IMR-90 (cell line): Measurements from ENCODE around the gene MKKS. TPM values are rescaled to one million over a fixed set of nuclear protein-coding genes. Genes with fewer than 3 reads are reported as not detected.

ENCODE experiments used
- ATAC-seq: fragments of 200-7000 bp; cut with Tn5 transposase; 2 replicates; pipeline ENCODE4 v1.9.1; 2020; ENCODE audit warnings: low read depth, mild to moderate bottlenecking, moderate library complexity
- BruUV-seq: library from RNA; stranded (reverse); fragments of 400-500 nt; replicated peaks from 2 replicates; lab custom pipeline; 2021; lab: Mats Ljungman, UMichigan
- CTCF ChIA-PET: fragments of 300-600 bp; formaldehyde crosslinking; extraction: SDS; loops from one replicate; lab custom pipeline; 2021; ENCODE audit warnings: antibody characterized with exemption; lab: Yijun Ruan, JAX
- POLR2A ChIA-PET: fragments of 300-600 bp; sonication (Branson Sonifier 250); formaldehyde crosslinking; loops from one replicate; lab custom pipeline; 2022; ENCODE audit warnings: antibody characterized with exemption; ENCODE audit not compliant: unreplicated experiment; lab: Charles Lee
- DNase-seq: peaks from one replicate; pipeline ENCODE4 v3.0.0; 2013
- H2AFZ ChIP-seq: replicated peaks from 2 replicates; pipeline ENCODE3; 2013; ENCODE audit warnings: low read length, mild to moderate bottlenecking; ENCODE audit not compliant: poor library complexity
- H2AK5ac ChIP-seq: 2 replicates; pipeline ENCODE4 v1.6.1; 2013; ENCODE audit warnings: low read depth, low read length, inconsistent platforms
- H2AK9ac ChIP-seq: replicated peaks from 2 replicates; pipeline ENCODE3; 2013; ENCODE audit warnings: mild to moderate bottlenecking, low read depth, low read length, moderate library complexity; ENCODE audit not compliant: poor library complexity
- H2BK120ac ChIP-seq: 2 replicates; pipeline ENCODE4 v1.6.1; 2013; ENCODE audit warnings: low read depth, low read length, inconsistent platforms
- H2BK15ac ChIP-seq: 3 replicates; pipeline ENCODE4 v1.6.1; 2013; ENCODE audit warnings: low read depth, low read length, inconsistent platforms
- H2BK20ac ChIP-seq: 2 replicates; pipeline ENCODE4 v1.6.1; 2013; ENCODE audit warnings: low read depth, mild to moderate bottlenecking, inconsistent platforms, low read length, moderate library complexity
- H2BK5ac ChIP-seq: 2 replicates; pipeline ENCODE4 v1.6.1; 2013; ENCODE audit warnings: mild to moderate bottlenecking, low read depth, low read length, inconsistent platforms; ENCODE audit not compliant: poor library complexity, severe bottlenecking
- H3K14ac ChIP-seq: replicated peaks from 2 replicates; pipeline ENCODE4 v1.6.1; 2013; ENCODE audit warnings: low read depth, low read length, inconsistent platforms
- H3K18ac ChIP-seq: 2 replicates; pipeline ENCODE4 v1.6.1; 2013; ENCODE audit warnings: low read depth, low read length, control low read depth
- H3K23ac ChIP-seq: 2 replicates; pipeline ENCODE4 v1.6.1; 2013; ENCODE audit warnings: low read depth, low read length, inconsistent platforms
- H3K27ac ChIP-seq: 2 replicates; pipeline ENCODE4 v1.5.1; 2013; ENCODE audit warnings: mild to moderate bottlenecking, control low read depth, low read length; ENCODE audit not compliant: insufficient read depth
- H3K27me3 ChIP-seq: 2 replicates; pipeline ENCODE4 v1.6.1; 2013; ENCODE audit warnings: low read length; ENCODE audit not compliant: control insufficient read depth, insufficient read depth
- H3K36me3 ChIP-seq: 2 replicates; pipeline ENCODE4 v1.6.1; 2013; ENCODE audit warnings: low read length, mixed read lengths; ENCODE audit not compliant: control insufficient read depth, insufficient read depth
- H3K4ac ChIP-seq: 2 replicates; pipeline ENCODE4 v1.6.1; 2013; ENCODE audit warnings: low read depth, low read length, inconsistent platforms
- H3K4me1 ChIP-seq: 2 replicates; pipeline ENCODE4 v1.6.1; 2013; ENCODE audit warnings: low read length, mixed read lengths; ENCODE audit not compliant: control insufficient read depth, insufficient read depth
- H3K4me2 ChIP-seq: 2 replicates; pipeline ENCODE4 v1.6.1; 2013; ENCODE audit warnings: low read depth, mild to moderate bottlenecking, control low read depth, low read length, moderate library complexity
- H3K4me3 ChIP-seq: 2 replicates; pipeline ENCODE4 v1.5.1; 2013; ENCODE audit warnings: low read depth, mild to moderate bottlenecking, control low read depth, low read length, moderate library complexity; ENCODE audit not compliant: insufficient read depth
- H3K56ac ChIP-seq: 2 replicates; pipeline ENCODE4 v1.6.1; 2013; ENCODE audit warnings: low read length, inconsistent platforms; ENCODE audit not compliant: insufficient read depth; ENCODE audit errors: extremely low read depth
- H3K79me1 ChIP-seq, 2 experiments: 2 replicates each; pipeline ENCODE4 v1.6.1; 2013; ENCODE audit warnings: low read length in 2 of 2, inconsistent platforms in 1 of 2, low read depth in 1 of 2
- H3K9ac ChIP-seq: 2 replicates; pipeline ENCODE4 v1.6.1; 2013; ENCODE audit warnings: low read depth, low read length, control low read depth
- H3K9me1 ChIP-seq: 2 replicates; pipeline ENCODE4 v1.6.1; 2013; ENCODE audit warnings: low read length, inconsistent platforms; ENCODE audit not compliant: insufficient read depth
- H3K9me3 ChIP-seq: 2 replicates; pipeline ENCODE4 v1.6.1; 2013; ENCODE audit warnings: low read length; ENCODE audit not compliant: control insufficient read depth, insufficient read depth
- H4K20me1 ChIP-seq: 2 replicates; pipeline ENCODE4 v1.6.1; 2013; ENCODE audit warnings: low read length, inconsistent platforms; ENCODE audit not compliant: insufficient read depth
- H4K5ac ChIP-seq: 2 replicates; pipeline ENCODE4 v1.6.1; 2013; ENCODE audit warnings: mild to moderate bottlenecking, low read depth, low read length, control low read depth
- H4K8ac ChIP-seq, 2 experiments: 2 replicates each; pipeline ENCODE4 v1.6.1; 2013; ENCODE audit warnings: low read depth in 2 of 2, low read length in 2 of 2, control low read depth in 1 of 2, inconsistent platforms in 1 of 2
- H4K91ac ChIP-seq: 2 replicates; pipeline ENCODE4 v1.6.1; 2013; ENCODE audit warnings: low read depth, low read length, inconsistent platforms; ENCODE audit not compliant: insufficient read depth
- BHLHE40 ChIP-seq: fragments of 150-350 bp; IDR thresholded peaks from 2 replicates; pipeline ENCODE4 v1.6.1; 2016; ENCODE audit warnings: mild to moderate bottlenecking, low read depth, low read length
- CEBPB ChIP-seq: IDR thresholded peaks from 2 replicates; pipeline ENCODE4 v1.6.1; 2012; ENCODE audit warnings: low read depth, low read length, improper control_type of control experiment
- CHD1 ChIP-seq: IDR thresholded peaks from 2 replicates; pipeline ENCODE4 v1.6.1; 2012; ENCODE audit warnings: low read depth, low read length, improper control_type of control experiment
- FOS ChIP-seq: fragments of 150-350 bp; IDR thresholded peaks from 2 replicates; pipeline ENCODE4 v1.6.1; 2016; ENCODE audit warnings: low read depth, low read length
- MAFK ChIP-seq: IDR thresholded peaks from 2 replicates; pipeline ENCODE4 v1.6.1; 2012; ENCODE audit warnings: low read depth, low read length, improper control_type of control experiment
- MAZ ChIP-seq: IDR thresholded peaks from 2 replicates; pipeline ENCODE4 v1.6.1; 2012; ENCODE audit warnings: low read depth, mild to moderate bottlenecking, low read length, improper control_type of control experiment, moderate library complexity, borderline replicate concordance
- MXI1 ChIP-seq: IDR thresholded peaks from 2 replicates; pipeline ENCODE4 v1.6.1; 2012; ENCODE audit warnings: low read depth, mild to moderate bottlenecking, low read length, moderate library complexity, borderline replicate concordance
- NFE2L2 ChIP-seq: fragments of 150-350 bp; IDR thresholded peaks from 2 replicates; pipeline ENCODE4 v1.6.1; 2016; ENCODE audit warnings: low read depth, mild to moderate bottlenecking, low read length
- POLR2A ChIP-seq: IDR thresholded peaks from 2 replicates; pipeline ENCODE4 v1.6.1; 2012; ENCODE audit warnings: mild to moderate bottlenecking, low read depth, low read length
- RAD21 ChIP-seq: IDR thresholded peaks from 2 replicates; pipeline ENCODE4 v1.6.1; 2012; ENCODE audit warnings: low read length, improper control_type of control experiment
- RFX5 ChIP-seq: IDR thresholded peaks from 2 replicates; pipeline ENCODE4 v1.8.0; 2012; ENCODE audit warnings: low read depth, mild to moderate bottlenecking, low read length, moderate library complexity
- SMC3 ChIP-seq: fragments of 150-350 bp; IDR thresholded peaks from 2 replicates; pipeline ENCODE4 v1.6.1; 2016; ENCODE audit warnings: low read depth, mild to moderate bottlenecking, antibody characterized with exemption, low read length, moderate library complexity
- WGBS, 2 experiments: methylation state at CpG; one replicate each; pipeline versions ENCODE4 v1.1.5 to v1.1.7; 2013; ENCODE audit warnings: missing lambda C conversion rate in 2 of 2; ENCODE audit not compliant: insufficient read length in 1 of 2; ENCODE audit errors: extremely low coverage in 2 of 2; 5-methylcytosine and 5-hydroxymethylcytosine counted together
- dilution Hi-C: fragments of 300-500 bp; cut with HindIII; formaldehyde crosslinking; loops from one replicate; pipeline ENCODE4 v1.14.3; 2018; ENCODE audit warnings: low sequenced_read_pairs; ENCODE audit not compliant: unreplicated experiment
- in situ Hi-C: fragments of 300-500 bp; cut with MboI; formaldehyde crosslinking; loops from 3 replicates; pipeline ENCODE4 v1.14.3; 2019; ENCODE audit warnings: low sequenced_read_pairs, inconsistent platforms, mixed read lengths
- intact Hi-C: fragments of 100-400 bp; cut with micrococcal nuclease; formaldehyde crosslinking; loops from 2 replicates; pipeline ENCODE4 v1.10.0; 2022
- polyA plus RNA-seq, 3 experiments: library from polyadenylated mRNA; depleted of rRNA; stranded (reverse); fragments of >200 nt; gene quantifications; 2 replicates each; pipeline ENCODE4 v1.2.3, GENCODE V29; 2012; ENCODE audit warnings: low replicate concordance in 1 of 3
- total RNA-seq: library from RNA; depleted of rRNA; stranded (reverse); fragments of >200 nt; gene quantifications from 2 replicates; pipeline ENCODE4 v1.2.3, GENCODE V29; 2012
- TF ChIP-seq, protein P1 (sequence below): conservative IDR thresholded peaks from 2 replicates; pipeline ENCODE4 v1.5.1; 2012; ENCODE audit warnings: mild to moderate bottlenecking, low read depth, low read length, improper control_type of control experiment
- TF ChIP-seq, protein P2 (sequence below): fragments of 150-350 bp; IDR thresholded peaks from 2 replicates; pipeline ENCODE4 v1.6.1; 2017; ENCODE audit warnings: mild to moderate bottlenecking, antibody characterized with exemption, low read length, low read depth
- TF ChIP-seq, protein P3 (sequence below): fragments of 150-350 bp; IDR thresholded peaks from 2 replicates; pipeline ENCODE4 v1.6.1; 2016; ENCODE audit warnings: low read depth, mild to moderate bottlenecking, low read length, moderate library complexity, borderline replicate concordance

The MKKS gene
- total and polyA plus RNA-seq, 2 of the 4 experiments (the other 2 are of a cell fraction), result 6.9 to 7.5 TPM

DNA sequence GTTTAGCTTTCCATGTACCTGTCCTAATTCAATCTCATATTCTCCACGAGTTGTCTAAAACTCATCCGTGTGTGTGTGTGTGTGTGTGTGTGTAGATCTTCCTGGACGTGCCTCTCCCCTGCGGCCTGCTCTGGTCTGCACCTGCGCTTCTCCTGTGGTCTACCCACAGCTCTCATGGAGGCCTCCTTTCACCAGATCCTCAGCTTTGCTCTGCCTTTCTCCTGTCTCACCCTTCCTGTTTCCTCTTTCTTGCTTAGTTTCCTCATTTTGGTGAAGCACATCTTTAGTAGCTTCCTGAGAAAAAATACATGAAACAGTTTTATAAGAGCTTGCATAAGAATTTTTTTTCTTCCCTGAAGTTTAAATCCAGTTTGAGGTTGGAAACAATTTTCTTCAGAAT lies 19.2 kb upstream of the MKKS start:
- no peak overlapping the region for H2AFZ ChIP-seq
- no peak overlapping the region for H3K56ac ChIP-seq
- H4K8ac ChIP-seq, result no peak overlapping the region
- dilution Hi-C loops, result no loop called here
- H2AK5ac ChIP-seq, result no peak overlapping the region; the same call in 1 of the 2 replicates
- ATAC-seq (no peak), DNase-seq (no peak)
- no peak overlapping the region for H3K14ac ChIP-seq
- H2AK9ac ChIP-seq, result no peak overlapping the region
- intact Hi-C loops, result no loop called here
- H3K4me1 ChIP-seq, result no peaks in the 10 kb centered on the region
- H3K4ac ChIP-seq, result no peak overlapping the region
- no peak overlapping the region for H2BK15ac ChIP-seq
- no peaks in the 10 kb centered on the region for H3K27me3 ChIP-seq
- no peak overlapping the region for H3K18ac ChIP-seq
- peaks cover 5 to 19% of the 10 kb centered on the region in 2 experiments; a peak in 1 of 4 replicates for H3K79me1 ChIP-seq
- H3K9ac ChIP-seq, result no peak overlapping the region
- no peaks in the 10 kb centered on the region for H4K20me1 ChIP-seq
- TF ChIP-seq NFE2L2 (no peak), CEBPB (no peak), SMC3 (no peak), RAD21 (no peak), BHLHE40 (no peak), CHD1 (no peak), FOS (no peak), POLR2A (no peak), MXI1 (no peak), RFX5 (no peak), MAZ (no peak), MAFK (no peak)
- TF ChIP-seq, protein P1, sequence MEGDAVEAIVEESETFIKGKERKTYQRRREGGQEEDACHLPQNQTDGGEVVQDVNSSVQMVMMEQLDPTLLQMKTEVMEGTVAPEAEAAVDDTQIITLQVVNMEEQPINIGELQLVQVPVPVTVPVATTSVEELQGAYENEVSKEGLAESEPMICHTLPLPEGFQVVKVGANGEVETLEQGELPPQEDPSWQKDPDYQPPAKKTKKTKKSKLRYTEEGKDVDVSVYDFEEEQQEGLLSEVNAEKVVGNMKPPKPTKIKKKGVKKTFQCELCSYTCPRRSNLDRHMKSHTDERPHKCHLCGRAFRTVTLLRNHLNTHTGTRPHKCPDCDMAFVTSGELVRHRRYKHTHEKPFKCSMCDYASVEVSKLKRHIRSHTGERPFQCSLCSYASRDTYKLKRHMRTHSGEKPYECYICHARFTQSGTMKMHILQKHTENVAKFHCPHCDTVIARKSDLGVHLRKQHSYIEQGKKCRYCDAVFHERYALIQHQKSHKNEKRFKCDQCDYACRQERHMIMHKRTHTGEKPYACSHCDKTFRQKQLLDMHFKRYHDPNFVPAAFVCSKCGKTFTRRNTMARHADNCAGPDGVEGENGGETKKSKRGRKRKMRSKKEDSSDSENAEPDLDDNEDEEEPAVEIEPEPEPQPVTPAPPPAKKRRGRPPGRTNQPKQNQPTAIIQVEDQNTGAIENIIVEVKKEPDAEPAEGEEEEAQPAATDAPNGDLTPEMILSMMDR, result no peak
- TF ChIP-seq, protein P2, sequence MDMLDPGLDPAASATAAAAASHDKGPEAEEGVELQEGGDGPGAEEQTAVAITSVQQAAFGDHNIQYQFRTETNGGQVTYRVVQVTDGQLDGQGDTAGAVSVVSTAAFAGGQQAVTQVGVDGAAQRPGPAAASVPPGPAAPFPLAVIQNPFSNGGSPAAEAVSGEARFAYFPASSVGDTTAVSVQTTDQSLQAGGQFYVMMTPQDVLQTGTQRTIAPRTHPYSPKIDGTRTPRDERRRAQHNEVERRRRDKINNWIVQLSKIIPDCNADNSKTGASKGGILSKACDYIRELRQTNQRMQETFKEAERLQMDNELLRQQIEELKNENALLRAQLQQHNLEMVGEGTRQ, result no peak
- TF ChIP-seq, protein P3, sequence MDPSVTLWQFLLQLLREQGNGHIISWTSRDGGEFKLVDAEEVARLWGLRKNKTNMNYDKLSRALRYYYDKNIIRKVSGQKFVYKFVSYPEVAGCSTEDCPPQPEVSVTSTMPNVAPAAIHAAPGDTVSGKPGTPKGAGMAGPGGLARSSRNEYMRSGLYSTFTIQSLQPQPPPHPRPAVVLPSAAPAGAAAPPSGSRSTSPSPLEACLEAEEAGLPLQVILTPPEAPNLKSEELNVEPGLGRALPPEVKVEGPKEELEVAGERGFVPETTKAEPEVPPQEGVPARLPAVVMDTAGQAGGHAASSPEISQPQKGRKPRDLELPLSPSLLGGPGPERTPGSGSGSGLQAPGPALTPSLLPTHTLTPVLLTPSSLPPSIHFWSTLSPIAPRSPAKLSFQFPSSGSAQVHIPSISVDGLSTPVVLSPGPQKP, result no peak
- H3K9me3 ChIP-seq, result no peaks in the 10 kb centered on the region
- no peak overlapping the region for H2BK5ac ChIP-seq
- POLR2A ChIA-PET, result no interaction called here
- H3K4me2 ChIP-seq, result no peak overlapping the region
- H4K91ac ChIP-seq, result no peak overlapping the region
- H3K36me3 ChIP-seq, result no peaks in the 10 kb centered on the region
- CTCF ChIA-PET, result interaction anchor here (0.6 kb wide), 1 partner anchor 102 kb away, joined by 10 read pairs; no protein-coding TSS in a partner anchor
- H2BK20ac ChIP-seq, result no peak overlapping the region
- H3K27ac ChIP-seq, result no peak overlapping the region
- H2BK120ac ChIP-seq, result no peak overlapping the region
- no peak overlapping the region for H3K23ac ChIP-seq
- in situ Hi-C loops, result no loop called here
- H3K9me1 ChIP-seq, result peaks cover 5% of the 10 kb centered on the region; the same call in 1 of the 2 replicates
- no TSS peak for BruUV-seq
- no peak overlapping the region for H3K4me3 ChIP-seq
- no CpG with 5 or more reads among the region's 5 CpGs for WGBS, 2 experiments
- H4K5ac ChIP-seq, result no peak overlapping the region
